Fibroblast of lung (primary cell): ENCODE results near the gene EDN2. TPM values are rescaled to one million over a fixed set of nuclear protein-coding genes. Genes with fewer than 3 reads are reported as not detected.

Experiments used
- DNase-seq, 2 donors: peaks; one replicate each; pipeline versions ENCODE4 v3.0.0 to v3.0.0-alpha.2; 2010; ENCODE audit warnings: low read depth in 2 of 2
- H2AFZ ChIP-seq: 2 replicates; pipeline ENCODE4 v1.5.1; 2012; ENCODE audit warnings: low read length, control low read depth, inconsistent platforms
- H3K27ac ChIP-seq: 2 replicates; pipeline ENCODE4 v1.5.1; 2011; ENCODE audit warnings: low read length, control low read depth; ENCODE audit not compliant: insufficient read depth
- H3K27me3 ChIP-seq: 2 replicates; pipeline ENCODE4 v1.5.1; 2011; ENCODE audit warnings: mild to moderate bottlenecking, low read length; ENCODE audit not compliant: control insufficient read depth, insufficient read depth
- H3K36me3 ChIP-seq: 2 replicates; pipeline ENCODE4 v1.5.1; 2011; ENCODE audit warnings: low read length; ENCODE audit not compliant: control insufficient read depth, insufficient read depth
- H3K4me1 ChIP-seq: 2 replicates; pipeline ENCODE4 v1.5.1; 2011; ENCODE audit warnings: low read length; ENCODE audit not compliant: control insufficient read depth, insufficient read depth; ENCODE audit errors: extremely low read depth
- H3K4me2 ChIP-seq: 2 replicates; pipeline ENCODE4 v1.5.1; 2011; ENCODE audit warnings: low read length, control low read depth; ENCODE audit not compliant: insufficient read depth; ENCODE audit errors: extremely low read depth
- H3K4me3 ChIP-seq, 4 experiments: fragments of 200-600 bp in 1 of 4; sonication (generic) in 1 of 4; replicated peaks in 1 of 4; 2 replicates each; pipeline ENCODE4 v1.5.1; 2011 to 2016; ENCODE audit warnings: low read length in 4 of 4, low read depth in 3 of 4, mild to moderate bottlenecking in 3 of 4, control low read depth in 2 of 4, inconsistent platforms in 1 of 4, mixed read lengths in 1 of 4; ENCODE audit not compliant: insufficient read depth in 1 of 4; ENCODE audit errors: control extremely low read depth in 1 of 4
- H3K79me2 ChIP-seq: 2 replicates; pipeline ENCODE4 v1.5.1; 2012; ENCODE audit warnings: mild to moderate bottlenecking, low read length, inconsistent platforms; ENCODE audit not compliant: control insufficient read depth, insufficient read depth
- H3K9ac ChIP-seq: 2 replicates; pipeline ENCODE4 v1.5.1; 2011; ENCODE audit warnings: mild to moderate bottlenecking, low read length, control low read depth; ENCODE audit not compliant: insufficient read depth
- H3K9me3 ChIP-seq: 2 replicates; pipeline ENCODE4 v1.5.1; 2012; ENCODE audit warnings: low read depth, low read length; ENCODE audit not compliant: control insufficient read depth, insufficient read depth
- H4K20me1 ChIP-seq: 2 replicates; pipeline ENCODE4 v1.5.1; 2011; ENCODE audit warnings: low read length; ENCODE audit not compliant: control insufficient read depth, insufficient read depth; ENCODE audit errors: extremely low read depth
- EZH2 ChIP-seq: IDR thresholded peaks from 2 replicates; pipeline ENCODE4 v1.5.1; 2012; ENCODE audit warnings: low read length, control low read depth, mild to moderate bottlenecking; ENCODE audit errors: missing control alignments
- polyA plus RNA-seq, 2 donors: library from polyadenylated mRNA; depleted of rRNA in 1 of 2; stranded (reverse) in 1 of 2; unstranded in 1 of 2; fragments of >200 nt; gene quantifications; 2 replicates each; pipeline ENCODE4 v1.2.1, GENCODE V29; 2011 to 2012; ENCODE audit warnings: missing spikeins in 1 of 2
- total RNA-seq: library from RNA; depleted of rRNA; stranded (reverse); fragments of >200 nt; gene quantifications from 2 replicates; pipeline ENCODE4 v1.2.1, GENCODE V29; 2014
- TF ChIP-seq, protein P1 (sequence below), 2 donors: IDR thresholded peaks in 1 of 2; conservative IDR thresholded peaks in 1 of 2; 1 replicate in 1 of 2; 2 replicates in 1 of 2; pipeline ENCODE4 v1.5.1; 2011 to 2012; ENCODE audit warnings: low read length in 2 of 2, control low read depth in 1 of 2, inconsistent platforms in 1 of 2, low read depth in 1 of 2, mild to moderate bottlenecking in 1 of 2

Gene EDN2
- total and polyA plus RNA-seq, 2 donors (not counting 1 experiment from before 2014, with no cell fraction given) = not detected

DNA sequence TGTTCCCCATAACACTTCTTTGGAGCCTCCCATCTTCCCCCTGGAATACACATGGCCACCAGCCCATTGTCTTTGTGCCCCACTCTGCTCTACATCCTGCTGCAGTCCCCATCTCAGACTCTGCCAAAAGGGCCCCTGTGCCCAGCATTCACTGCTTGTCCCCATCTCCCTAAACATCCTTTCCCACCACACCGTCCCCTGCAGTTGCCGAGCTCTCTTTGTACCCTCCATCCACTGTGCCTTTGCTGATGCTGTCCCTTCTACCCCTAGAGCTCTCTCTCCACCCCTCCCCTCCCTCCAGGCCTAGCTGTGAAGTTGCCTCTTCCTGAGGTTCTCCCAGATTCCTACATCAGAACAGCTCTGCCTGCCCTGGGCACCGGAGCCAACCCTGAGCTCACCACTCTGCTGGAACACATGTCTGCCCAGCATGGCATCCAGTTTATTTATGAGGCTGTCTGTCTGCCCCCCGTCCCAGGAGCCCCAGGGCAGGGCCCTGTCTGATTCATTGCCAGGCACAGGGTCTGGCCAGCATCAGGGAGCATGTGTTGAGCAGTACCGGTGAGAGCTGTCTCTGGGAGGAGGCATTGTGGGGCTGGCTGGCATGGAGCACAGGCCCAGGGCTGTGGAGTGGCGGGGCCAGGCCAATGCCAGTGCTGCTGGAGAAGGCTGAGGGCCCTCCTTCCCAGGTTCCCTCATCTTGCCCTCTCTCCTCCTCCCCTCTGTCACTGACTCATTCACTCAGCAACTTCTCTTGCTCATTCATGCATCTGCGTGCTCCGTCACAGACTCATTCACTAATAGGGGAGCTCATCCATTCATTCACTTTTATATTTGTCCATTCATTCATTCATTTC lies 28.8 kb downstream of the EDN2 start:
- no peaks in the 10 kb centered on the region for H3K9me3 ChIP-seq
- H3K4me1 ChIP-seq = no peaks in the 10 kb centered on the region
- TF ChIP-seq, protein P1, sequence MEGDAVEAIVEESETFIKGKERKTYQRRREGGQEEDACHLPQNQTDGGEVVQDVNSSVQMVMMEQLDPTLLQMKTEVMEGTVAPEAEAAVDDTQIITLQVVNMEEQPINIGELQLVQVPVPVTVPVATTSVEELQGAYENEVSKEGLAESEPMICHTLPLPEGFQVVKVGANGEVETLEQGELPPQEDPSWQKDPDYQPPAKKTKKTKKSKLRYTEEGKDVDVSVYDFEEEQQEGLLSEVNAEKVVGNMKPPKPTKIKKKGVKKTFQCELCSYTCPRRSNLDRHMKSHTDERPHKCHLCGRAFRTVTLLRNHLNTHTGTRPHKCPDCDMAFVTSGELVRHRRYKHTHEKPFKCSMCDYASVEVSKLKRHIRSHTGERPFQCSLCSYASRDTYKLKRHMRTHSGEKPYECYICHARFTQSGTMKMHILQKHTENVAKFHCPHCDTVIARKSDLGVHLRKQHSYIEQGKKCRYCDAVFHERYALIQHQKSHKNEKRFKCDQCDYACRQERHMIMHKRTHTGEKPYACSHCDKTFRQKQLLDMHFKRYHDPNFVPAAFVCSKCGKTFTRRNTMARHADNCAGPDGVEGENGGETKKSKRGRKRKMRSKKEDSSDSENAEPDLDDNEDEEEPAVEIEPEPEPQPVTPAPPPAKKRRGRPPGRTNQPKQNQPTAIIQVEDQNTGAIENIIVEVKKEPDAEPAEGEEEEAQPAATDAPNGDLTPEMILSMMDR (conservative IDR thresholded peaks at IDR 0.05 in 1 of 2, IDR thresholded peaks at IDR 0.05 in 1 of 2; ENCODE audit: low read depth in 1 of 2, low read length in 2 of 2) = no peak
- no peak for TF ChIP-seq EZH2
- H2AFZ ChIP-seq = no peak overlapping the region
- no peaks in the 10 kb centered on the region for H3K36me3 ChIP-seq
- no peaks in the 10 kb centered on the region for H3K79me2 ChIP-seq
- DNase-seq = peak; percentile 22 to 86
- no peak overlapping the region for H3K9ac ChIP-seq
- H3K4me3 ChIP-seq = no peak overlapping the region
- H3K4me2 ChIP-seq = no peak overlapping the region
- no peak overlapping the region for H3K27ac ChIP-seq
- H4K20me1 ChIP-seq = no peaks in the 10 kb centered on the region
- H3K27me3 ChIP-seq = no peaks in the 10 kb centered on the region

DNA sequence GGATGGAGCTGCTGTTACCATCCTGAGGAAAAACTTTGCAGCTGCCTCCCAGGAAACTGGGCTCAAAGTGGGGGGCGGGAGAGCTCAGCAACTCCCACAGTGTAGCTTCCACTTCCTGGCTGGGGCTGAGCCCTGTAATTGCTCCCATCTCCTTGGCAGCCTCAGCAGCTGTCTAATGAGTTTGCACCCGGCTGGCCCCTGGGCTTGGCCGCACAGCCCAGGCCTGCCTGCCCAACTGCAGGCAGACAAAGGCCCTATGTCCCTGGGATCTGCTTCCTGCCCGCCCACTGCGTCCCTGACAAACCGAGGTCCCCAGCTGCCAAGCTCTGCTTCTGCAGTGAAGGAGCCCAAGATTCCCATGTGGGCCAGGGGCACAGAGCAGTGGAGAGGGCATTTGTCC lies 30.1 kb downstream of the EDN2 start:
- H3K4me2 ChIP-seq = no peak overlapping the region
- TF ChIP-seq EZH2 = no peak
- TF ChIP-seq, protein P1 (conservative IDR thresholded peaks at IDR 0.05 in 1 of 2, IDR thresholded peaks at IDR 0.05 in 1 of 2; ENCODE audit: low read depth in 1 of 2, low read length in 2 of 2) = no peak
- H3K27me3 ChIP-seq = no peaks in the 10 kb centered on the region
- DNase-seq = peak; percentile 31 to 70
- no peaks in the 10 kb centered on the region for H3K79me2 ChIP-seq
- H3K4me3 ChIP-seq = no peak overlapping the region
- no peaks in the 10 kb centered on the region for H3K36me3 ChIP-seq
- no peak overlapping the region for H2AFZ ChIP-seq
- no peaks in the 10 kb centered on the region for H3K4me1 ChIP-seq
- no peaks in the 10 kb centered on the region for H4K20me1 ChIP-seq
- no peaks in the 10 kb centered on the region for H3K9me3 ChIP-seq
- no peak overlapping the region for H3K9ac ChIP-seq
- no peak overlapping the region for H3K27ac ChIP-seq

DNA sequence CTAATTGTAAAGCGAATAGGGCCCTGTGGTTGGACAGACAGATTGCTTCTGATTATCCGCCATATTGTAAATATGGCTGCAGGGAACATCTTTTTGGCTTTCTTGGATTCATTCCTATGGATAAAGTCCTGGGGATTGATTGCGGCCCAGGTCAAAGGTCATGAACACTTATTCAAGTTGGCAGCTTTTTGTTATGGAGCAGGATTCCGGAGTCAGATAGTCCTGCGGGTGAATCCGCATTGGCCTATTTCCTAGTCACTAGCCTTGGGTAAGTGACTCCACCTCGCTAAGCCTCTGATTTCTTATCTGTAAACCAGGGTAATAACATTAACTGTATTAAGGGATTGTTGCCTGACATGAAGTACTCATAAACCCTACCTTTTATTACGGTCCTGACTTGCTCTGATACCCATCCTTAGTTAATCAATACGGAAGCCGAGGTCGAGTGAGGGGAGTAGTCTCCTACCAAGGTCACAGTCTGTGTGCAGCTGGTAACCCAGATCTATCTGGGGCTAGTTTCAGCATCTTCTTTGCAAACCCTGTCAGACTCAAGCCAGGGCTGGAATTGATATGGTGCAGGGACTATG lies 31.7 kb downstream of the EDN2 start:
- Histone ChIP-seq H3K4me3 (no peak overlapping the region), H3K36me3 (no peaks in the 10 kb centered on the region), H3K4me1 (no peaks in the 10 kb centered on the region), H2AFZ (no peak overlapping the region), H4K20me1 (no peaks in the 10 kb centered on the region), H3K4me2 (no peak overlapping the region), H3K27me3 (no peaks in the 10 kb centered on the region), H3K79me2 (no peaks in the 10 kb centered on the region), H3K27ac (no peak overlapping the region), H3K9me3 (no peaks in the 10 kb centered on the region), H3K9ac (no peak overlapping the region)
- no peak for DNase-seq
- TF ChIP-seq, protein P1 (conservative IDR thresholded peaks at IDR 0.05 in 1 of 2, IDR thresholded peaks at IDR 0.05 in 1 of 2; ENCODE audit: low read depth in 1 of 2, low read length in 2 of 2) = no peak
- TF ChIP-seq EZH2 = no peak
